GM18873 (cell line): ENCODE measurements around the gene CHKA.

ENCODE experiments used
- ATAC-seq: cut with Tn5 transposase; IDR thresholded peaks from one replicate; pipeline ENCODE4 v1.9.1; 2021; ENCODE audit warnings: mild to moderate bottlenecking, moderate library complexity, moderate number of reproducible peaks; ENCODE audit not compliant: unreplicated experiment, low FRiP score

CHKA gene

GRCh38 chr11:68121067-68121899 is at the start of gene CHKA:
CHKA (minus strand) TSS chr11:68121388; CDS start chr11:68121177, 211 bp downstream.
- peak; percentile 54 for ATAC-seq

GRCh38 chr11:68169442-68169841 is 48.3 kb upstream of the CHKA start:
- no peak for ATAC-seq

DNA sequence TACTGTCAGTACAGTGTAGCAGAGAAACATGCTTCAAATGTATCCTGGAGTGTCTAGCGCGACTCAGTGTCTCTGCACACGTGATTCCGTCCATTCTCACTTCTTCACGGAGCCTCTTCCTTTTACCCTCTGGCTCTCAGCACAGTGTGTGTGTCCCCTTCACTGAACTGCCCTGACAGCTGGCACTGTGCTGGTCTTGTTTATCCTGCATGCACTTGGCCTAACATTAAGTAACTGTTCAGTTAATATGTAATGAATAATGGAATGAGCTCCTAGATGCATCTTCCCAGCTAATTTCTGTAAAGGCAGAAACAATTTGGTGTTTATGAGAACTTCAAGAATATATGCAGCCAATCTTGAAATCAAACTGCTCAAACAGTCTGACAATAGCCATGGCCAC is 47.5 kb upstream of the CHKA start:
- ATAC-seq = no peak

DNA sequence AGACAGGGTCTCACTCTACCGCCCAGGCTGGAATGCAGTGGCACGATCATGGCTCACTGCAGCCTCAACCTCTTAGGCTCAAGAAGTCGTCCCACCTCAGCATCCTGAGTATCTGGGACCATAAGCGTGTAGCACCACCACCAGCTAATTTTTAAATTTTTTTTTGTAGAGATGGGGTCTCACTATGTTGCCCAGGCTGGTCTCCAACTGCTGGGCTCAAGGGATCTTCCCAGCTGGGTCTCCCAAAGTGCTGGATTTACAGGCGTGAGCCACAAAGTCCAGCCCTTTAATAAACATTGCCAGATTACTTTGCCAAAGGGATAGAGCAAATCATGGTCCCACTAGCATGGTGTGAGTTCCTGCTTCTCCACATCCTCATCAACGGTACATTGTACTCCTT is 46.3 kb upstream of the CHKA start:
- no peak for ATAC-seq

GRCh38 chr11:68166969-68167368 is 45.8 kb upstream of the CHKA start:
- no peak for ATAC-seq

- no peak for ATAC-seq
Measured at GRCh38 chr11:68165601-68166000, 44.4 kb upstream of the CHKA start.

- no peak for ATAC-seq
Measured at GRCh38 chr11:68164437-68164836, 43.2 kb upstream of the CHKA start.

GRCh38 chr11:68163691-68164090 is 42.5 kb upstream of the CHKA start:
- ATAC-seq = no peak

DNA sequence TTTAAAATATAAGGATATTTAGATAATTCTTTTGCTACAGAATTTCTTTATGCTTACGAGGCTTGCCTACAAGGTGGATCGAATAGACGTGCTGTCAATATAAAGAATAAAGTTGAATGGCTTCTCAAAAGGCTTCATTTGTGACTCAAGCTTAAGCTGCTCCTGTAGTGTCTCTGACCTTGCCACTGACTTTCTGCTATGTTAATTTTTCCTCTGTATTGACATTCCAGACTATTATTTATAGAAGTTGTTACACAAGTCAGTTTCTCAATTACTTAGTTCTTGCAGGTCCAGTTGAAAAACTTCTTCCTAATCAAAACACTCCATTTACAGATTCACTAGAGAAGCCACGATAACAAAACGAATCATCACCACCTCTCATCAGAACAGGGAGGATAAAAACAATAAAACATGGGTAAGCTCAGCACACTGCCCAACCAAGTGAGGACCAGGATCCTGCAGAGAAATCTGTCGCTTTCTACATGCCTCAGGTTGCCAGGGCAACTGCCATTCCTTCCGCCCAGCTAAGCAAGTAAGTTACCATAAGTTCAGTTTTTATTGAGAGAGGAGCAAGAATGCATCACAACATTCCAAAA is 39.0 kb upstream of the CHKA start:
- no peak for ATAC-seq

DNA sequence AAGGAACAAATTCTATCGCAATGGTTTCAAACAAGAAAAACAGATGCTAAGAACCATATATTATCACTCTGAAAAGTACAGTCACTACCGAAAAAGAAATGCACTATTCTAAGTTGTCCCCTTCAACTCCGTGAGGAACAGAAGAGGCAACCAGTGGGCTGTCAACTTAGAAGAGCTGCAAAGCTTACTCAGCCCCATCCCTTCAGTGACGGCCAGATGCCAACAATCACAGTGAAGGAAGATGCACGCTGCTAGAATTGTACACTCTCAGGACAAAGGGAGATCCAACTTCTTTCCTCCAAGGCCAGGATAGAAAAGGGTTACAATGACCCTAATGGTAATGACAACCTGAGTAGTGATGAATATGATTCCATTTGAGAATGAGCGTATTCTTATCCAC is 38.5 kb upstream of the CHKA start:
- no peak for ATAC-seq

DNA sequence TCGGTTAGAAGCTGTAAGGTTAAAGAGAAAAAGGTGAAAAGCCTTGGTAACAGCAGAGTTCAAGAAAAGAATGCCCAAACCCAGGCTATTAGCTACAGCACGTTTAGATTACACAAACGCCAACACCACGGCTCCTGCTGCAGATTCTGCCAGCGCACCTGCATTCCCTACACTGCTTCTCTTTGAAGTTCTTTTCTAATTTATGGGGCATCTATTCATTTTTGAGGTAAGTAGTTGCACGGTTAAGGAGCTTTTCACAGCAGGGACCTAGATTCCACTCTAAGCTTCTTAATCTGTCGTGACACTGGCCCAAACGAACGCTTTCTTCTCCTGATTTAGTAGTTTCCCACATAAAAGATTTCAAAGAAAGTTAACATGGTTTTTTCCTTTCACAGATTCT is 38.0 kb upstream of the CHKA start:
- no peak for ATAC-seq

- ATAC-seq = no peak
Measured at GRCh38 chr11:68158580-68158979, 37.4 kb upstream of the CHKA start.

DNA sequence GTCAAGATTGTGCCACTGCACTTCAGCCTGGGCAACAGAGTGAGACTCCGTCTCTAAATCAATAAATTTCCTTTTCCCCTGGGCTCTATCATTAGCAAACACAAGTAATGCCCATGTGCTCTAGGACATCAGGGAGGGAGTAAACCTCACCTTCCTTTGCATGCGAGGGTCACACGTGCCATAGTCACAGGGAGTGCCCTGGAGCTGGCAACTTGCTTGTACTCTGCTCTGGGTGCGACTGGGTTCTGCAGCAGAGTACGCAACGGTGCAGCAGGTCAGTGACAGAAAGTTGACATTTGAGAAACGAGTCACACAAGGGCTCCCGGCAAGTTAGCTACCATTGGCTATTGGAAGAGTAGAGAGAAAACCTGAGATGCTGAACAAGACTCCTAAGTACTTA is 32.6 kb upstream of the CHKA start:
- no peak for ATAC-seq

- ATAC-seq = no peak
Measured at GRCh38 chr11:68150037-68150436, 28.8 kb upstream of the CHKA start.

DNA sequence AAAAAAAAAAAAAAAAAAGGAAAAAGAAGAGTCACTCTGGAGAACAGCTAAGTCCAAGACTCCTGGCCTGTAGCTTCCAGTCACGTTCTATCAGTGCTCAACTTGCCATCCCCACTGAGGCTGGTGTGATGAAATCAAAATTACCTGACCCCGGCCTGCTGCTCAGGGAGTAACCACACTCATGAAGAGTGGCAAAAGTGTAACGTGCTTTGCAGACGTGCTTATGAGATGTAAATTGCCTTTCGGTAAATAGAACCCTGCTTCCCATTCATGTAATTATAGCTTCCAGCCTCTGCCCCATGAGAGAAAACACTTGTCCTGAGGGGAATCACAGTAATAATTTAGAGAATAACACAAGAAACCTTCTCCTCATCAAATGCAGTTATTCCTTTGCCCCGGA is 28.2 kb upstream of the CHKA start:
- ATAC-seq = no peak

DNA sequence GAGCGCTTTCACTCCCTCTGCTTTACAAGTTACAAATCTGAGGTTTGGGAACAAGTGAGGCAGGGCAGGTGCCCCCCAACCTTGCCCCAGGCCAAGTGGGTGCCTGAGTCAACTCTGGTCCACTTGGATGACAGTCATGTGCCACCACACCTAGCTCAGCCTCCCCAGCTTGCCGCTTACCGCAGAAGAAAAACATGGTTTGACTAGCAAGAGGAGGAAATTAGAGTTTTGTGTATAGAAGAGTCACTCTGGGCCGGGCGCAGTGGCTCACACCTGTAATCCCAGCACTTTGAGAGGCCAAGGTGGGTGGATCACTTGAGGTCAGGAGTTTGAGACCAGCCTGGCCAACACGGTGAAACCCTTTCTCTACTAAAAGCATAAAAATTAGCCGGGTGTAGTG is 27.7 kb upstream of the CHKA start:
- ATAC-seq = no peak

DNA sequence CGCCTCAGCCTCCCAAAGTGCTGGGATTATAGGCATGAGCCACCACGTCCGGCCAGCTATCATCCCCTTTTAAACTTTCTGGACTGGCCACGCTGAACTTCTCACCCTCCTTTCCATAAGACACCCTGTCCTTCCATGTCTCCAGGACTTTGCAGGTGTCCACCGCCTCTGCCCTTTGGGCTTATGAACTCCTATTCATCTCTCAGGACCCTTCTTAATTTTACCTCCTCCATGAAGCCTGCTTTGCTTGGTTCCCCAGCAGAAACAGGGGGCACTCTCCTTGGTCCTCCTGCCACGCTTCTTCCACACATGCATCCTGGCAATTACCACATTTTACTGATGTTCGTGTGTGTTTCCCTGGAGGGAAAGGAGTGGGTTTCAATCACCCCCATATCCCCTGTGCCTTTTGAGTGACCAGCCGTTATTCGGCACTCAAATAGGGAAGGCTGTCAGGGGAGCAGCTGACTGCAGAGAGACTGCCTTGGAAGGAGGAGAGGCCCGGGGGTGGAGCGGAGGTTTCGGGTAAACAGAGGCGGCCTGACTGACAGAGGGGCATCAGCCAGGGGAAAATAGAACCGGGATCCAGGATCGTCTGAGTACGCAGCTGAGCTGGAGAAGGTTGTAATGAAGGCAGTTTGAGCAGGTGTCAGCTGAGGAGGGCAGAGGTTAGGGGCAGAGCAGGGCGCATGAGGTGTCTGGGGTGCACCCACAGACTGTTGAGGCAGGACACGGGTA is 27.1 kb upstream of the CHKA start:
- no peak for ATAC-seq

- ATAC-seq = no peak
Measured at GRCh38 chr11:68146704-68147474, 25.7 kb upstream of the CHKA start.

DNA sequence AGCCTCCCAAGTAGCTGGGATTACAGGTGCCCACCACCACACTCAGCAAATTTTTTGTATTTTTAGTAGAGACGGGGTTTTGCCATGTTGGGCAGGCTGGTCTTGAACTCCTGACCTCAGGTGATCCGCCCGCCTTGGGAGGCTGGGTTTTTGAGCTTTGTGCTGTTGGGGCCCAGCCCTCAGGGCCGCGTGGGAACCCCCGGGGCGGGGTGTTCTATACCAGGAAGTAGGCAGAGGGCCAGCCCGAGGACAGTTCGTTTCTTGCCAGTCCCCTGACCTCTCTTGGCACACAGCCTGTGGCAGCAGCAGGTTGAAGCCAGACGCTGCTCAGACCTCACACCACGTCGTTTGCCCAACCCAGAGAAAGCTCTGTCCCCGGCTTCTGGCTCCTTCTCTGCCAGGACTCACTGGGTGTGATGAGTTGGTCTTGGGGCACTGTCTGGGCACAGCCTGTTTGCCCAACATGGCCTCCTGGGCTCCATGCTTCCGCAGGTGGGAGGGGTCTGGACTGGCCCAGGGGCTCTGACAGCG is 24.9 kb upstream of the CHKA start:
- no peak for ATAC-seq

DNA sequence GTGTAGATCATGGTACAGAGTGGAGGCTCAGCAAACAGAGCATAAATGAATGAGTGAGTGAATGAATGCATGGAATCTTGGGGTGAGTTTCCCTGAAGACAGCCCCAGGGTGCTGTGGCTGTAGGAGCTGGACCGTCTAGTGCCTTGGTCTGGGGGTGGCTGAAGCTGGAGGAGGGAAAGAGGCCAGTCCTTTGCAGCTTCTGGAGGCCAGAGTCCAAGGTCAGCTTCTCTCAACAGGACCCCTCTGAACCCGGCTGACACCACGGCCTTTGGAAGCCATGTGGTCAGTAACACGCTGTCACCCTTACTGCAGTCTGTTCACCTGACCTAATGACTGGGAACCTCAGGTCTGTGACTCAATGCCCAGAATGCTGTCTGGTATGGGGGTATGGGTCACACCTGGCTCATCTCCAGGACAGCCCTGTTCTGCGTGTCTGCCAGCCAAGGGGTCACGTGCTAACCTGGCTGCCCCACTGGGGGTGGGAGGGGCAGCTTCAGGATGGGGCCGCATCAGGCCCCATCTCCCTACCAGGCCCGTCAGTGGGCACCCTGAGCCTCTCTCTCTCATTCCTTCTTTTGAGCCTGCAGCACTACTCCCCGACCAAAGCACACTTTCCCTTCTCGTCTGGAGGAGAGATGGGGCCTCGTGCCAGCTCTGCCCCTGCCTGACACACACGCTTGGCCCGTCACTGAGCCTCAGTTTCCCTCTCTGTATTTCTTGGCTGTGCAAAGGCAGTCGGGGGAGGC is 24.1 kb upstream of the CHKA start:
- no peak for ATAC-seq
